NCI-H345 (cell line): ENCODE results near the gene MSX2.

ENCODE experiments used
- DNase-seq: peaks from one replicate; lab custom pipeline; 2025; lab: John Stamatoyannopoulos, UW

The MSX2 gene

DNA sequence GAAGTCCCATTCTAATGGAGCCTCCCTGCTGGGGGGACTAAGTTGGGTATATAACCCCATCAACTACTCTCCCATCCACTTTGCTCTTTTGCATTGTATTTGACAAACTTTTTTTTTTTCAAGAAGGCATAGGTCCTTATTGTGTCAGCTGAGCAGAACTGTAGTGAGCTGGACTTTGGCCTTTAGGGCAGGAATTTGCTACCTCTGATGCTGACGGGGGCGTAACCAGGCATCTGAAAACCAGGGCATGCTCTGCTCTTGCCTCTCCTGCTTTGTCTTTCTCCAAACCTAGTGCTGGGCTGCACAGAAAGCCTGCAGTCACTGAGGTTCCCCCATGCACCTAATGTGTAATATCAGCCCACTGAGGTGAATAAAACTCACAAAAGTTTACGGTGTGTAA lies 49.0 kb downstream of the MSX2 start:
- DNase-seq, result no peak

- peak; percentile 12 for DNase-seq
Observed at GRCh38 chr5:174775081-174775480, 50.7 kb downstream of the MSX2 start.

DNA sequence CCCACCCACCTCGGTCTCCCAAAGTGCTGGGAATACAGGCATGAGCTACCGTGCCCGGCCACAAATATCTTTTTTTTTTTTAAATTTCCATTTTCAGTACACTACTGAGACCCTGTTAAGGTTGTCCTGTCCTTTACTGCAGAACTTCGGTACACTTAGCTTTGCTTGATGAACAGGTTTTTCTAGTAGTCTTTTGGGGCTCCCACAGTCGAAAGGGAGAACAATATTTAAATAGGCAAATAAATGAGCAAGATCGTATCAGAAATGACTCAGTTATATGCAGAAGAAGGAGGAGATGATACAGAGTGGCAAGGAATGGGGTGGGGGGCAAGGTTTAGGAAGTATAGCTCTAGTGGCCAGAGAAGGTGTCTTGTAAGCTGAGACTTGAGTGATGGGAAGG lies 52.7 kb downstream of the MSX2 start:
- no peak for DNase-seq

- DNase-seq, result no peak
Observed at GRCh38 chr5:174777583-174777982, 53.2 kb downstream of the MSX2 start.
